Measurements from ENCODE around the gene PYGM.

- TF ChIP-seq POLR2AphosphoS5 (IDR thresholded peaks at IDR 0.05; ENCODE audit: borderline replicate concordance, low read depth, low read length): no peak
- no peak for TF ChIP-seq EZH2 (IDR thresholded peaks at IDR 0.05)
- TF ChIP-seq FOXP2 (optimal IDR thresholded peaks at IDR 0.05; ENCODE audit: control extremely low read depth, extremely low read length, insufficient read depth): no peak
Observed at GRCh38 chr11:64735725-64736259, 24.0 kb downstream of the PYGM start.
